Ishikawa (cell line): ENCODE measurements around the gene PIWIL4.

Experiments used
- CEBPB ChIP-seq: IDR thresholded peaks from 2 replicates; pipeline ENCODE4 v1.6.1; 2012
- CREB1 ChIP-seq: IDR thresholded peaks from 2 replicates; pipeline ENCODE4 v1.6.1; 2012; ENCODE audit warnings: low read depth
- EGR1 ChIP-seq: IDR thresholded peaks from 2 replicates; pipeline ENCODE4 v1.6.1; 2012
- EP300 ChIP-seq: IDR thresholded peaks from 2 replicates; pipeline ENCODE4 v1.6.1; 2012; ENCODE audit warnings: borderline replicate concordance
- FOXM1 ChIP-seq: IDR thresholded peaks from 2 replicates; pipeline ENCODE4 v1.6.1; 2012; ENCODE audit warnings: low read depth, borderline replicate concordance
- NFIC ChIP-seq: IDR thresholded peaks from 2 replicates; pipeline ENCODE4 v1.6.1; 2012
- RAD21 ChIP-seq: IDR thresholded peaks from 2 replicates; pipeline ENCODE4 v1.6.1; 2012; ENCODE audit warnings: low read depth
- REST ChIP-seq: IDR thresholded peaks from 2 replicates; pipeline ENCODE4 v1.6.1; 2012; ENCODE audit warnings: low read depth, mild to moderate bottlenecking
- TAF1 ChIP-seq: IDR thresholded peaks from 2 replicates; pipeline ENCODE4 v1.6.1; 2012; ENCODE audit warnings: low read depth, mild to moderate bottlenecking
- TCF12 ChIP-seq: IDR thresholded peaks from 2 replicates; pipeline ENCODE4 v1.6.1; 2012; ENCODE audit warnings: low read depth
- TEAD4 ChIP-seq: IDR thresholded peaks from 2 replicates; pipeline ENCODE4 v1.6.1; 2012
- YY1 ChIP-seq: IDR thresholded peaks from 2 replicates; pipeline ENCODE4 v1.6.1; 2012; ENCODE audit warnings: low read depth
- ZBTB7A ChIP-seq: IDR thresholded peaks from 2 replicates; pipeline ENCODE4 v1.6.1; 2012; ENCODE audit warnings: low read depth
- TF ChIP-seq, protein P1 (sequence below): IDR thresholded peaks from 2 replicates; pipeline ENCODE4 v1.6.1; 2012
- TF ChIP-seq, protein P2 (sequence below): IDR thresholded peaks from 2 replicates; pipeline ENCODE4 v1.6.1; 2012

Gene PIWIL4

GRCh38 chr11:94557992-94558391, 9.2 kb upstream of the PIWIL4 start:
- TF ChIP-seq ZBTB7A (no peak), RAD21 (no peak), TCF12 (no peak), CEBPB (no peak)

DNA sequence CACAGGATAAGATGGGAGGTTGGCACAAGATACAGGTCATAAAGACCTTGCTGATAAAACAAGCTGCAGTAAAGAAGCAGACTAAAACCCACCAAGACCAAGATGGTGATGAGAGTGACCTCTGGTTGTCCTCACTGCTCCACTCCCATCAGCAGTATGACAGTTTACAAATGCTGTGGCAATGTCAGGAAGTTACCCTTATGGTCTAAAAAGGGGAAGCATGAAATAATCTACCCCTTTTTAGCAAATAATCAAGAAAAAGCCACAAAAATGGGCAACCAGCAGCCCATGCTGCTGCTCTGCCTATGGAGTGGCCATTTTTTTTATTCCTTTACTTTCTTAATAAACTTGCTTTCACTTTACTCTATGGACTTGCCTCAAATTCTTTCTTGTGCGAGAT, 8.7 kb upstream of the PIWIL4 start:
- TF ChIP-seq TEAD4 = no peak
- TF ChIP-seq ZBTB7A = no peak
- TF ChIP-seq CEBPB = no peak
- no peak for TF ChIP-seq FOXM1
- no peak for TF ChIP-seq YY1
- TF ChIP-seq TCF12 = no peak
- TF ChIP-seq CREB1 = no peak
- TF ChIP-seq EGR1 = no peak
- TF ChIP-seq, protein P1, sequence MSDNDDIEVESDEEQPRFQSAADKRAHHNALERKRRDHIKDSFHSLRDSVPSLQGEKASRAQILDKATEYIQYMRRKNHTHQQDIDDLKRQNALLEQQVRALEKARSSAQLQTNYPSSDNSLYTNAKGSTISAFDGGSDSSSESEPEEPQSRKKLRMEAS = no peak
- TF ChIP-seq TAF1 = no peak
- TF ChIP-seq NFIC = no peak
- TF ChIP-seq RAD21 = no peak
- TF ChIP-seq REST = no peak
- TF ChIP-seq, protein P2, sequence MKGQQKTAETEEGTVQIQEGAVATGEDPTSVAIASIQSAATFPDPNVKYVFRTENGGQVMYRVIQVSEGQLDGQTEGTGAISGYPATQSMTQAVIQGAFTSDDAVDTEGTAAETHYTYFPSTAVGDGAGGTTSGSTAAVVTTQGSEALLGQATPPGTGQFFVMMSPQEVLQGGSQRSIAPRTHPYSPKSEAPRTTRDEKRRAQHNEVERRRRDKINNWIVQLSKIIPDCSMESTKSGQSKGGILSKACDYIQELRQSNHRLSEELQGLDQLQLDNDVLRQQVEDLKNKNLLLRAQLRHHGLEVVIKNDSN = no peak
- no peak for TF ChIP-seq EP300

DNA sequence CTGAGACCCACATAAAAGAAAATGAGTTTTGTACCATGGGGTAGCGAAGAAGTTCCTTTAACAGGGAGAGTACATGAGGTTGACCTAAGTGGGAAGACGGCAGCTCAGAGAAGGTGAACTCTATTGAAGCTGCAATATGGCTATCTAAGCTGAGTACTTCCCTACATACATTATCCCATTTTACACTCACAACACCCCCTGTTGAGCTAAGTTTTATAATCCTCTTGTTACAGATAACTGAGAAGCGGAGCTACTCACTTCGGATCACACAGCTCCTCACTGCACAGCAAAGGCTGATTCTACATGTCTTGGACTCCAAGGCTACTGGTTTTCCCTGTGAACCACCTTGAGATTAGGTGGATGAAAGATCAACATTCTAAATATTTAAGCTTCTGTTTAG, 8.2 kb upstream of the PIWIL4 start:
- no peak for TF ChIP-seq TEAD4
- TF ChIP-seq CREB1 = no peak

- no peak for TF ChIP-seq FOXM1
- no peak for TF ChIP-seq TAF1
- TF ChIP-seq, protein P1 = no peak
- TF ChIP-seq REST = no peak
- TF ChIP-seq, protein P2 = no peak
- no peak for TF ChIP-seq ZBTB7A
These were observed 7.8 kb upstream of the PIWIL4 start for GRCh38 chr11:94559361-94559760.

DNA sequence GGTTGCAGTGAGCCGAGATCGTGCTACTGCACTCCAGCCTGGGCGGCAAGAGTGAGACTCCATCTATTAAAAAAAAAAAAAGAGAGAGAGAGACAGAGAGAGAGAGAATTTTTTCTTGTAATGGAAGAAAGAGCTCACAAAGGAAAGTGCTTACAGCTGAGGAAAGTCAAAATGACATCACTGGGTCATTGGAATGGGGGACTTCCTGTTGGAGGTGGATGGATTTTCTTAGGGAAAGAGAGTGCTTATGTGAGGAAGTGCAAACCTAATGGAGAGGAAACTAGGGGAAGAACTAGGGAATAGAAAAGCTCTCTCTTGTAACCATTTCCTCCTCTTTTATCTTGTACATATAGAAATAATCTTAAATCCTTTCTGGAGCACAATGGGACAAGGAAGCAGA, 6.3 kb upstream of the PIWIL4 start:
- TF ChIP-seq CEBPB = no peak
- no peak for TF ChIP-seq YY1
- no peak for TF ChIP-seq TAF1
- no peak for TF ChIP-seq EP300
- TF ChIP-seq RAD21 = no peak
- TF ChIP-seq, protein P2 = no peak
- TF ChIP-seq TCF12 = no peak
- no peak for TF ChIP-seq EGR1
- TF ChIP-seq ZBTB7A = no peak
- no peak for TF ChIP-seq FOXM1
- TF ChIP-seq NFIC = no peak

- peak; percentile 29 for TF ChIP-seq RAD21
- TF ChIP-seq, protein P2 = no peak
- TF ChIP-seq ZBTB7A = no peak
- no peak for TF ChIP-seq TAF1
- TF ChIP-seq EP300 = no peak
- no peak for TF ChIP-seq NFIC
These were observed 3.9 kb upstream of the PIWIL4 start for GRCh38 chr11:94563176-94563847.
